ENCODE measurements around the gene TEX14. TPM values are rescaled to one million over a fixed set of nuclear protein-coding genes. Genes with fewer than 3 reads are reported as not detected.
"Not testable (repeated sequence)": the region's sequence is repeated elsewhere in the genome, so short reads cannot be mapped to it uniquely, and the experiment has no call there.

The TEX14 gene
- total RNA-seq, 1 donor from 2014 or later, result 0.07 TPM

- Mint-ChIP-seq H3K27me3 (peaks cover 13% of the 10 kb centered on the region), H3K4me3 (no peak overlapping the region)
- intact Hi-C loops (cut with micrococcal nuclease), result no loop called here
Measured at GRCh38 chr17:58572846-58573245, 119.0 kb downstream of the TEX14 start.

DNA sequence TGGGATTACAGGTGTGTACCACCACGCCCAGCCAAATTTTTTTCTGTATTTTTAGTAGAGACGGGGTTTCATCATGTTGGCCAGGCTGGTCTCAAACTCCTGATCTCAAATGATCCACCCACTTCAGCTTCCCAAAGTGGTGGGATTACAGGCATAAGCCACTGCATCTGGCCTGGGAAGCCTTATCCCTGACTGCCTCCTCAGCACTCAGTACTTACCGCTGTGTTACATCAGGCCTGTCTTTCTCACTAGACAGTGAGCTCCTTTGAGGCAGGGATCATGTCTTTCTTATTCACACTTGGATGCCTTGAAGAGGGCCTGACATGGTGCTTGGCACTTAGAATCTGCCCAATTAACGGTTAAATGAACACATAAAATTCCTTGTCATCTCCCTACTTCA lies 121.1 kb downstream of the TEX14 start:
- intact Hi-C loops (cut with micrococcal nuclease), result no loop called here
- H3K27me3 Mint-ChIP-seq, result peaks cover 17% of the 10 kb centered on the region
- no peak overlapping the region for H3K27ac Mint-ChIP-seq
- no peaks in the 10 kb centered on the region for H3K9me3 Mint-ChIP-seq
- peaks cover 7% of the 10 kb centered on the region for H3K4me1 Mint-ChIP-seq
- no peak for DNase-seq
- H3K4me3 Mint-ChIP-seq, result no peak overlapping the region
- no peaks in the 10 kb centered on the region for H3K36me3 Mint-ChIP-seq (ENCODE audit: low read depth)

More at GRCh38 chr17:58572846-58573245, 119.0 kb downstream of the TEX14 start:
- no peak for DNase-seq
- Mint-ChIP-seq H3K27ac (no peak overlapping the region), H3K36me3 (ENCODE audit: low read depth) (no peaks in the 10 kb centered on the region), H3K9me3 (no peaks in the 10 kb centered on the region), H3K4me1 (peaks cover 7% of the 10 kb centered on the region)

DNA sequence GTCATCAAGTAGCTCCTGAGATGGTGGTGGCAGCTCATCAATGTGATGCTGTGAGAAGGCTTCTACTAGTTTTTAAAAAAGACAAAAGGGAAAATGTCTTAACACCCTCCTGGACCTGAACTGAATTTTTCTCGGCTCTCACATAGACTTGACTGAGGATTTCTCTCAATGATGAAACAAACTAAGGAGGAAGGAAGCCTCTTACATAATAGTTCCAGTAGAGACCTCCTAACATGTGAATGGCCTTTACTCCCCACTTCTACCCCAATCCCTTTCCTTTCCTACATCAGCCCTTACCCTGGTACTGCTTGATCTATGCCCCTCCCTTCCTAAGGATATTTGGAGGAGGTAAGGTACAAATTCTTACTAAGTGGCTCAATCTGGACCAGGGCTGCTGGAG lies 122.6 kb downstream of the TEX14 start:
- no peak for DNase-seq
- H3K4me3 Mint-ChIP-seq, result no peak overlapping the region
- intact Hi-C loops (cut with micrococcal nuclease), result no loop called here
- H3K36me3 Mint-ChIP-seq (ENCODE audit: low read depth), result no peaks in the 10 kb centered on the region
- H3K27me3 Mint-ChIP-seq, result peaks cover 19% of the 10 kb centered on the region
- no peaks in the 10 kb centered on the region for H3K9me3 Mint-ChIP-seq
- H3K27ac Mint-ChIP-seq, result no peak overlapping the region
- peaks cover 2% of the 10 kb centered on the region for H3K4me1 Mint-ChIP-seq

DNA sequence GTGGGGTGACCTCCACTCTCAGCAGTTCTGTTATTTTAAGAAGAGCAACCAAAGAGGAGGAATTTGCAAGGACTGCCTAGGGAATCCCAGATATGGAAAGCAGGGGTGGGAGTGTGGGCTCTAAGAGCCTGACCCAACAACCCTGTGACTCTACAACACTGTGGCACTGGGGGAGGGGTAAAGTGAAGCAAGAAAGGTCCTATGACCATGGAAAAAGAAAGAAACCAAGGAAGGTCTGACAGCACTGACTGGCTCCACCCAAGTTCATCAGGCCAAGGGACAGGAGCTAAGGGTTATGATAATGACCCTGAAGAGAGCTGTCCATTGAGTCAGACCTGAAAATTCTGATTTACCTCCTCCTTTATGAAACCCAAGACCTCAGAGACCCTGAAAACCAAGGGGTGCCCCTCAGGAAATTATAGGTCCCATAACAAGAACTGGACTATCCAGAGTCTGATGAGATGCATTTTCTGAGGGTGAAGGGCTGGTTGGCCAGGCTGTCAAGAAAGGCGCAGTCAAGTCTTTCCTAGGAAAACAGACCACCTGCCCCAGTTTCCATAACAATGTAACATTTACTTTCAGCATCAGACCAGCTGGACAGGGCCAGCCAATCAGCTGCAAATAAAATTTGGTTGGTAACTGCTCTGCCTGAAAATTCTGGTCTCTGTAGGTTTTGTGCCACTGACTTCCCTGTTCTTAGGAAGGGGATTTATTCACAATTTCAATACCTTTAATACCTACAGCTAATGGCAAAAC lies 123.6 kb downstream of the TEX14 start:
- no peak overlapping the region for H3K4me3 Mint-ChIP-seq
- H3K27me3 Mint-ChIP-seq, result peaks cover 20% of the 10 kb centered on the region
- no peak for DNase-seq
- H3K36me3 Mint-ChIP-seq (ENCODE audit: low read depth), result no peaks in the 10 kb centered on the region
- H3K4me1 Mint-ChIP-seq, result peaks cover 6% of the 10 kb centered on the region
- H3K9me3 Mint-ChIP-seq, result no peaks in the 10 kb centered on the region
- intact Hi-C loops (cut with micrococcal nuclease), result no loop called here
- no peak overlapping the region for H3K27ac Mint-ChIP-seq

- H3K36me3 Mint-ChIP-seq (ENCODE audit: low read depth), result no peaks in the 10 kb centered on the region
- intact Hi-C loops (cut with micrococcal nuclease), result no loop called here
- H3K9me3 Mint-ChIP-seq, result no peaks in the 10 kb centered on the region
- peaks cover 20% of the 10 kb centered on the region for H3K27me3 Mint-ChIP-seq
- H3K4me1 Mint-ChIP-seq, result peaks cover 6% of the 10 kb centered on the region
- DNase-seq, result no peak
- no peak overlapping the region for H3K27ac Mint-ChIP-seq
- H3K4me3 Mint-ChIP-seq, result no peak overlapping the region
Measured at GRCh38 chr17:58565389-58566311, 126.2 kb downstream of the TEX14 start.

GRCh38 chr17:58564971-58565370 lies 126.9 kb downstream of the TEX14 start:
- Mint-ChIP-seq H3K4me3 (no peak overlapping the region), H3K36me3 (ENCODE audit: low read depth) (no peaks in the 10 kb centered on the region), H3K27me3 (peaks cover 21% of the 10 kb centered on the region), H3K9me3 (no peaks in the 10 kb centered on the region), H3K27ac (no peak overlapping the region), H3K4me1 (peaks cover 6% of the 10 kb centered on the region)
- intact Hi-C loops (cut with micrococcal nuclease), result no loop called here
- no peak for DNase-seq

GRCh38 chr17:58564243-58564642 lies 127.6 kb downstream of the TEX14 start:
- Mint-ChIP-seq H3K27me3 (peaks cover 19% of the 10 kb centered on the region), H3K4me3 (no peak overlapping the region), H3K27ac (no peak overlapping the region), H3K9me3 (no peaks in the 10 kb centered on the region), H3K4me1 (peaks cover 6% of the 10 kb centered on the region), H3K36me3 (ENCODE audit: low read depth) (no peaks in the 10 kb centered on the region)
- intact Hi-C loops (cut with micrococcal nuclease), result no loop called here
- no peak for DNase-seq

DNA sequence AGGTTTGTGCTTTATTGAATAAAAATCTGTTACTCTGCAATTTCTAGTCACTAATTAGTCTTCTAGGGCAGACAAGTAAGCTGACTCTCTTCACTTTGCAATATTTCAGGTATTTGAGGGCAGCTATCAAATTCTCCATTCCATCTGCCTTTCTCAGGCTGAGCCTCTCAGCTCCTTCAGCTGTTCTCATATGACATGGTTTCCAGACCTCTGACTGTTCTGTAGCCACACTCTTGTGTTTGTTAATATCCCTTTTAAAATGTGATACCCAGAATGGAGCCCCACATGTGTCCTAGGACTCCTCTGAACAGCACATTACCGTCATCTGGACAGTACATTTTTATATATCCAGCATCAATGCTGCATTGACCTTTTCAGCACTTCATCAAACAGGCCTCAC lies 131.3 kb downstream of the TEX14 start:
- no peak overlapping the region for H3K27ac Mint-ChIP-seq
- no peak for DNase-seq
- peaks cover 10% of the 10 kb centered on the region for H3K4me1 Mint-ChIP-seq
- peaks cover 7% of the 10 kb centered on the region for H3K27me3 Mint-ChIP-seq
- H3K4me3 Mint-ChIP-seq, result no peak overlapping the region
- intact Hi-C loops (cut with micrococcal nuclease), result no loop called here
- no peaks in the 10 kb centered on the region for H3K9me3 Mint-ChIP-seq
- H3K36me3 Mint-ChIP-seq (ENCODE audit: low read depth), result no peaks in the 10 kb centered on the region

GRCh38 chr17:58557981-58558380 lies 133.9 kb downstream of the TEX14 start:
- DNase-seq, result no peak
- peaks cover 5% of the 10 kb centered on the region for H3K4me1 Mint-ChIP-seq
- intact Hi-C loops (cut with micrococcal nuclease), result no loop called here
- peaks cover 5% of the 10 kb centered on the region for H3K27me3 Mint-ChIP-seq
- H3K9me3 Mint-ChIP-seq, result no peaks in the 10 kb centered on the region
- no peak overlapping the region for H3K27ac Mint-ChIP-seq
- H3K4me3 Mint-ChIP-seq, result no peak overlapping the region
- H3K36me3 Mint-ChIP-seq (ENCODE audit: low read depth), result no peaks in the 10 kb centered on the region

GRCh38 chr17:58556833-58557250 lies 135.0 kb downstream of the TEX14 start:
- intact Hi-C loops (cut with micrococcal nuclease), result no loop called here
- Mint-ChIP-seq H3K27me3 (peaks cover 7% of the 10 kb centered on the region), H3K36me3 (ENCODE audit: low read depth) (no peaks in the 10 kb centered on the region), H3K4me3 (no peak overlapping the region), H3K27ac (no peak overlapping the region), H3K4me1 (peaks cover 5% of the 10 kb centered on the region), H3K9me3 (no peaks in the 10 kb centered on the region)
- no peak for DNase-seq

- H3K9me3 Mint-ChIP-seq; intact Hi-C loops (cut with micrococcal nuclease); DNase-seq; H3K4me3 Mint-ChIP-seq; H3K27ac Mint-ChIP-seq; H3K36me3 Mint-ChIP-seq (ENCODE audit: low read depth); H3K27me3 Mint-ChIP-seq; H3K4me1 Mint-ChIP-seq: not testable (repeated sequence)
Measured at GRCh38 chr17:58555109-58555508, 136.7 kb downstream of the TEX14 start.

- H3K4me3 Mint-ChIP-seq, result no peak overlapping the region
- H3K36me3 Mint-ChIP-seq (ENCODE audit: low read depth), result no peaks in the 10 kb centered on the region
- H3K4me1 Mint-ChIP-seq, result no peaks in the 10 kb centered on the region
- peaks cover 3% of the 10 kb centered on the region for H3K27me3 Mint-ChIP-seq
- peak; percentile 58 for DNase-seq
- H3K9me3 Mint-ChIP-seq, result no peaks in the 10 kb centered on the region
- no peak overlapping the region for H3K27ac Mint-ChIP-seq
- intact Hi-C loops (cut with micrococcal nuclease), result no loop called here
Measured at GRCh38 chr17:58541249-58541648, 150.6 kb downstream of the TEX14 start.

DNA sequence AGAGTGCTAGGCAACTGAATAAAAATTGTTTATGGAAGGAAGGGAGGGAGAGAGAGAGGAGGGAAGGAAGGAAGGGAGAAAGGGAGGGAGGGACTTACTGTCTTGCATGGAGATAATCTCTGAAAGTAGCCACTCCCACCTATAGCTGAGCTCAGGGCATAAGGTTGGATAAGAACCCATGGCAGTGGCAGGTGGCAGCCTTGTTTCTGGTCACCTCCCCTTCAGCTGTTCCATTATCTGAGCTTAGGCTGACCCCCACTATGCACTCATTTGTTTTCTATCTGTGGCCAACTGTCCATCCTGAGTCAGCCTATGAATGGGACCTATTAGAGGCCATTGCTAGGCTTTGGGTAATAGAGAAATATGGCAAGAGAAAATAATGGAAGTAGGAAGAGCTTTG lies 152.1 kb downstream of the TEX14 start:
- no peak for DNase-seq
- intact Hi-C loops (cut with micrococcal nuclease), result no loop called here
- Mint-ChIP-seq H3K4me1 (no peaks in the 10 kb centered on the region), H3K27me3 (peaks cover 15% of the 10 kb centered on the region), H3K9me3 (no peaks in the 10 kb centered on the region), H3K36me3 (ENCODE audit: low read depth) (no peaks in the 10 kb centered on the region), H3K4me3 (no peak overlapping the region), H3K27ac (no peak overlapping the region)

- Mint-ChIP-seq H3K36me3 (ENCODE audit: low read depth) (no peaks in the 10 kb centered on the region), H3K4me1 (no peaks in the 10 kb centered on the region), H3K27me3 (peaks cover 19% of the 10 kb centered on the region), H3K27ac (no peak overlapping the region), H3K4me3 (no peak overlapping the region), H3K9me3 (no peaks in the 10 kb centered on the region)
- no peak for DNase-seq
- intact Hi-C loops (cut with micrococcal nuclease), result no loop called here
Measured at GRCh38 chr17:58538811-58539409, 152.9 kb downstream of the TEX14 start.
